Activated CD4-positive, alpha-beta memory T cell treated with anti-CD3 and anti-CD28 coated beads, Interleukin-2, amount 10 ng/mL, durations not matched to agents 7 days and 5 days (primary cell): ENCODE measurements around the gene BRMS1. TPM values are rescaled to one million over a fixed set of nuclear protein-coding genes. Genes with fewer than 3 reads are reported as not detected.

ENCODE experiments used
- CTCF ChIA-PET: fragments of 350-600 bp; sonication (Branson Sonifier 250); formaldehyde crosslinking; loops from one replicate; lab custom pipeline; 2021; ENCODE audit warnings: antibody characterized with exemption, inconsistent platforms; lab: Charles Lee
- POLR2A ChIA-PET: fragments of 350-600 bp; sonication (Branson Sonifier 250); formaldehyde crosslinking; loops from one replicate; lab custom pipeline; 2021; ENCODE audit warnings: antibody characterized with exemption; lab: Charles Lee
- DNase-seq: peaks from one replicate; pipeline ENCODE4 v3.0.0-alpha.2; 2020
- H3K27ac Mint-ChIP-seq: one replicate; pipeline ENCODE4 v1.8.0; 2021; ENCODE audit warnings: mild to moderate bottlenecking, mixed read lengths
- H3K27me3 Mint-ChIP-seq: one replicate; pipeline ENCODE4 v1.8.0; 2021; ENCODE audit warnings: mixed read lengths
- H3K36me3 Mint-ChIP-seq: one replicate; pipeline ENCODE4 v1.8.0; 2021; ENCODE audit warnings: low read depth, mixed read lengths
- H3K4me1 Mint-ChIP-seq: one replicate; pipeline ENCODE4 v1.8.0; 2021; ENCODE audit warnings: mixed read lengths
- H3K4me3 Mint-ChIP-seq: one replicate; pipeline ENCODE4 v1.8.0; 2021; ENCODE audit warnings: mild to moderate bottlenecking, mixed read lengths
- H3K9me3 Mint-ChIP-seq: one replicate; pipeline ENCODE4 v1.8.0; 2021; ENCODE audit warnings: mixed read lengths
- total RNA-seq, 2 experiments: library from RNA; stranded (reverse); gene quantifications; one replicate each; pipeline ENCODE4 v1.2.3, GENCODE V29; 2021

BRMS1 gene
- total RNA-seq, 2 experiments from 2014 or later, result 39.7 to 40.4 TPM

DNA sequence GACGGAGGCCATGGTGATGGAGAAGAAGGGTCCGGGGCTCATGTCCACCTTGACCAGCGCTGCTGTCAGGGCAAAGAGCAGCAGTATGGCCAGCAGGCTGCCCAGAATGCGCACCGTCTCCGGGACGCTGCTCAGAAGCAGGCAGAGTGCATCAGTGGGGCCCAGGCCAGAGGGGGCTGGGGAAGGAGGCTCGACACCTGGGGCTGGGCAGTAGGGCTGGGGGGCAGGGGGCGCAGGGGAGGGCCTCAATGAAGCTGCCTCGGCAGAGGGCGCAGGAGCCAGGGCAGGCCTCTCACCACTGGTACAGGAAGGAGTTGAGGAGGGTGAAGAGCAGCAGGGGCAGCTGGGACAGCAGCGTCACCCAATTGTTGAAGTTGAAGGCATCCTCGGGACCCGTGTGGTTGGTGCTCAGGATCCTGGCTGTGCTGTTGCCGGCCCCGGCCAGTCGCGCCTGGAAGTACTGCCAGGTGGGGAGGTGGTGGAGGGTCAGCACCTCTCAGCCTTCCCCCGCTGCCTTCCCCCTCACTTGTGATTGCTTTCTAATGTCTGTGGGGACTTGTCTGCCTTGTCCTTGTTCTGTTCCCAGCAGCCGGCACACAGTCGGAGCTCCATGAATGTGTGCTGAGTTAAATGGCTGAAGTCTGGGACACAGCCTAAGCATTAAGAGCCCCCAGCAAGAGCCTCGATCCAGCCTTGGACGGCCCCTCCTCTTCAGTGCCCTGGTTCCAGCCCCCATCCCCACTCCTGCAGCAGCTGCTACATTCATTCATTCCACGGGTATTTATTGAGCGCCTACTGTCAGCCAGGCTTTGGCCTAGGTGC is 24.4 kb upstream of the BRMS1 start:
- Mint-ChIP-seq H3K4me1 (peaks cover 19% of the 10 kb centered on the region), H3K4me3 (peak overlapping the region; percentile 21), H3K36me3 (no peaks in the 10 kb centered on the region), H3K27ac (no peak overlapping the region), H3K9me3 (no peaks in the 10 kb centered on the region), H3K27me3 (peaks cover 5% of the 10 kb centered on the region)
- no peak for DNase-seq
- ChIA-PET POLR2A (interaction anchor here (3.7 kb wide), 1 partner anchor 24 kb away, joined by 23 read pairs; the partner anchor contains the start of gene BRMS1), CTCF (interaction anchor here (1.0 to 1.9 kb wide), 2 partner anchors 17 to 57 kb away, joined by 3 to 13 read pairs; no protein-coding TSS in a partner anchor)

DNA sequence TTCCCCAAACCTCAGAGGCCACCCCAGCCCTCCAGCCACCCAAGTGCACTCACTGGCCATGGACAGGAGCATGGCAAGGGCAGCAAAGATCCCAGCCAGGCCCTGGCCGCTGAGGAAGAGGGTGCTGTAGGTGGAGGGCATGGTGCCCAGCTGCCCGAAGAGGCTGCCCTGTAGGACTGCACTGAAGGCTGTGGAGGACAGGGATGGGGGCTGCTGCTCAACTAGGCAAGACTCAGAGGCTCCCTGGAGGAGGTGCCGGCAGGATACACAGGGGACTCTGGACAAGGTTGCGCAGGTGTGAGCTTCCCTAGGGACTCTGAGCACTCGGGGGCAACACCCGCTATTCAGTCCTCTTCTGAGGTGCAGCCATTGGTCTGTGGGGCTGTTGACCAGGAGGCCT is 23.6 kb upstream of the BRMS1 start:
- Mint-ChIP-seq H3K9me3 (no peaks in the 10 kb centered on the region), H3K27me3 (peaks cover 3% of the 10 kb centered on the region), H3K27ac (no peak overlapping the region), H3K4me3 (no peak overlapping the region), H3K4me1 (peaks cover 19% of the 10 kb centered on the region), H3K36me3 (no peaks in the 10 kb centered on the region)
- CTCF ChIA-PET, result no interaction called here
- POLR2A ChIA-PET, result no interaction called here
- no peak for DNase-seq

DNA sequence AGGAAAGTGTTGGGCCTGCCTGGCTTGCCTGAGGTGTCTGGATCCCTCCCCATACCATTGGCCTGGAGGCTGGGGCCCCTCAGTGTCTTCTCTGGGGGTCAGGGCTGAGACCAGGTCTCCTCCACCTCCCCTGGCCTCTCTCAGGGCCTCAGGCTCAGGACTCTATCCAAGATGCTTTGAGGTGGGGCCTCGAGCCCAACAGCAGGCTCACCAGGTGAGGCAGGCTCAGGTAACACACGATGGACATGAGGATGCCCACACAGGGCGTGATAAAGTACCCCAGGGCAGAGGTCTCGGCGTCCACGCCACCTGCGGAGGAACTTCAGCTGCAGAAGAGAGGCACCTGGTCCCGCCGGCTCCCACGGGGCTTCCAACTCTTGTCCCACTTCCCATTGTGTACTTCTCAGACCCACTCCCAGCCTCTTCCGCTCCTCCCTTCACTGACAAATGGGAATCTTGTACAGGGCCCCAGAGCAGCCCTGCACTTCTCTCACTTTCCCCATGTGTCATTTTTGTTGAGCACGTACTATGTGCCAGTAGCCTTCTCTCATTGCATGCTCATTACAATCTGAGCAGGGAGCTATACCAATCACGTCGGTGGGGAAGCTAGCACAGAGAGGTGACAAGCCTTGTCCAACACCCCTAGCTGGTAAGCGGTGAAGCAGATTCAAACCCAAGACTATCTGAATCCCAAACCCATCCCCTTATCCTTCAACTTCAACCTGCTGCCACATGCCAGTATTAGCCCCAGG is 22.8 kb upstream of the BRMS1 start:
- H3K9me3 Mint-ChIP-seq, result no peaks in the 10 kb centered on the region
- no peaks in the 10 kb centered on the region for H3K27me3 Mint-ChIP-seq
- peaks cover 17% of the 10 kb centered on the region for H3K4me1 Mint-ChIP-seq
- CTCF ChIA-PET, result interaction anchor here (1.3 to 5.6 kb wide), 2 partner anchors 17 to 55 kb away, joined by 4 to 35 read pairs; no protein-coding TSS in a partner anchor
- no peak overlapping the region for H3K4me3 Mint-ChIP-seq
- DNase-seq, result no peak
- H3K36me3 Mint-ChIP-seq, result no peaks in the 10 kb centered on the region
- POLR2A ChIA-PET, result no interaction called here
- no peak overlapping the region for H3K27ac Mint-ChIP-seq

DNA sequence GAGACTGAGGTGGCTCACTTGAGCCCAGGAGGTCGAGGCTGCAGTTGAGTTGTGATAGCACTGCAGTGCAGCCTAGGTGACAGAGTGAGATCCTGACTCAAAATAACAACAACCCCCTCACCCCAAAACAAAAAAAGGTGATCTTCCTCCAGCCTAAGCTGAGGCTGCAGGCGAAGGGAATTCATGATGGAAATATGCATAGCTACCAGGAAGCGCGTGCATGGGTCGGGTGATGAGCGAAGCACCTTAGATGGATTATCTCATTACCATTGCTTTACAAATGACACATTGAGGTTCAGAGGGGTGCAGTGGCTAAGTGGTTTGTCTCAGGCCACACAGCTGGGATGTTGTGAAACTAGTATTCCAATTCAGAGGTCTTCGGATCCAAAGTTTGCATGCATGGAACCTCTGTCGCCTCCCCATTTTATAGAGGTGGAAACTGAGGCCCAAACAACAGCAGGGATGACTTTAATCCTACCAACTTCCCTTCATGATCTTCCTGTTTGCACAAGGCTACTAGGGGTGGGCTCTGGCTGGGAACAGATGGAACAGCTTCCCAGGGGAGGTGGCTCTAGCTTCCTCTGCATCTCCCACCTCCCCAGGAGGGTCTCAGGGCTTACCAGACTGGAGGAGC is 22.1 kb upstream of the BRMS1 start:
- ChIA-PET CTCF (interaction anchor here (1.3 to 5.6 kb wide), 2 partner anchors 18 to 54 kb away, joined by 4 to 35 read pairs; no protein-coding TSS in a partner anchor), POLR2A (no interaction called here)
- no peak overlapping the region for H3K4me3 Mint-ChIP-seq
- no peaks in the 10 kb centered on the region for H3K9me3 Mint-ChIP-seq
- H3K27ac Mint-ChIP-seq, result no peak overlapping the region
- no peaks in the 10 kb centered on the region for H3K36me3 Mint-ChIP-seq
- peaks cover 11% of the 10 kb centered on the region for H3K4me1 Mint-ChIP-seq
- H3K27me3 Mint-ChIP-seq, result no peaks in the 10 kb centered on the region
- no peak for DNase-seq

DNA sequence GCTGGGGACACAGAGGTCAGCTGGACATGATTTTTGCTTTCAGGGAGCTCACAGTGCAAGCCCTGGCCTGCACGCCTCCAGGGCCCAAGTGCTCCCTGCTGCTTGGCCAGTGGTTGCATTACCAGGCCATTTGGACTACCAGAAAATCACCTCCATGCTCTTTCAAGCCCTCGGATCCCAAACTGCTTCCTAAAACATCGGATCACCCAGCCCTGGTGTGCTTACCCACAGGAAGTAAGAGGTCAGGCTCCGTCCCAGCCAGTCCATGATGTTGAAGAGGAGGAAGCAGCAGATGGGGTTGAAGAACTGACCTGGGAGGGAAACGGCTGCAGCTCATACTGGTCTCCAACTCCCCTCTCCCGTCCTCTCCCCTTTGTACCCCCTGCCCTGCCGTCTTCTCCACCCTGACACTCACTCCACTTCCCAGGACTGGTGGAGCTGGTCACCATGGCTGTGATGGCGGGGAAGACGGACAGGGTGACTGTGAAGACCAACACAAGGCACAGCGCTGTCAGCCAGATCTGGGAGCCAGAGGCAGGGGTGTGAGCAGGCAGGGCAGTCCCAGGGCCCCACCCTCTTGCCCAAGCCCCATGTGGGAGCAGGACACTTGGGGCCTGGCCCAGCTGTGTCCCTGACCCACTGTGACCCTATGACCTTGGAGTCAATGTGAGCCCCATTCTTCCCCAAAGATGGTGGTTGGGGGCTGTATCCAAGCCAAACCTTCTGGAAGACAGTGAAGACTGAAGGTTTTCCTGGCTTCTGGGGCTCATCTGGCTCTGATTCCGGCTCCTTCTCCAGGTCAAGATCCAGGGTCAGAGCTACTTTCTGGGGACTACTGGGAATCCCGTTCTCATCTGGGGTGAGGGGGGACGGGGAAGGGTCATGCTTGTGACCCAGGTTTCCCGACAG is 21.1 kb upstream of the BRMS1 start:
- H3K4me1 Mint-ChIP-seq, result peaks cover 10% of the 10 kb centered on the region
- no peak overlapping the region for H3K27ac Mint-ChIP-seq
- H3K4me3 Mint-ChIP-seq, result no peak overlapping the region
- H3K27me3 Mint-ChIP-seq, result no peaks in the 10 kb centered on the region
- ChIA-PET CTCF (interaction anchor here (0.6 to 5.6 kb wide), 5 partner anchors 8 to 53 kb away, joined by 3 to 35 read pairs (median 4); partner anchors contain the start of gene B4GAT1), POLR2A (interaction anchor here (0.8 kb wide), 1 partner anchor 28 kb away, joined by 3 read pairs; no protein-coding TSS in a partner anchor)
- no peaks in the 10 kb centered on the region for H3K9me3 Mint-ChIP-seq
- DNase-seq, result no peak
- no peaks in the 10 kb centered on the region for H3K36me3 Mint-ChIP-seq

DNA sequence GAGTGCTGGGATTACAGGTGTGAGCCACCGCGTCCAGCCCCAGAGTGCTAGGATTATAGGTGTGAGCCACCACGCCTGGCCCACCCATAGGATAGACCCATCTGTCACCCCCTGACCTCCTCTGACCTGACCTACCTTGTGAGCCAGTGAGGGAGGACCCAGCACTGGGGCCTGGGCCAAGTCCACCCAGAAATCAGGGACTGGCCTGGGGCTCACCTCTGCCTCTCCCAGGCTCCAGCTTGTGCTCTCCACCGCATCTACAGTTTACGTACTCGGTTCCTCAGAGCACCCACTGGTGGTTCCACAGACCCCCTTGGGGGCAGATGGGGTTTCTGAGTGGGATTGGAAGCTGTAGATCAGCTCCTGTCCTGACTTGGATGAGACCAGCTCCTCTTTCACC is 20.3 kb upstream of the BRMS1 start:
- H3K4me3 Mint-ChIP-seq, result no peak overlapping the region
- H3K9me3 Mint-ChIP-seq, result no peaks in the 10 kb centered on the region
- ChIA-PET CTCF (interaction anchor here (0.6 to 5.6 kb wide), 4 partner anchors 9 to 24 kb away, joined by 3 to 35 read pairs (median 9); partner anchors contain the start of gene B4GAT1), POLR2A (interaction anchor here (0.8 kb wide), 1 partner anchor 27 kb away, joined by 3 read pairs; no protein-coding TSS in a partner anchor)
- H3K27me3 Mint-ChIP-seq, result no peaks in the 10 kb centered on the region
- no peak overlapping the region for H3K27ac Mint-ChIP-seq
- no peak for DNase-seq
- H3K36me3 Mint-ChIP-seq, result no peaks in the 10 kb centered on the region
- H3K4me1 Mint-ChIP-seq, result peaks cover 5% of the 10 kb centered on the region

DNA sequence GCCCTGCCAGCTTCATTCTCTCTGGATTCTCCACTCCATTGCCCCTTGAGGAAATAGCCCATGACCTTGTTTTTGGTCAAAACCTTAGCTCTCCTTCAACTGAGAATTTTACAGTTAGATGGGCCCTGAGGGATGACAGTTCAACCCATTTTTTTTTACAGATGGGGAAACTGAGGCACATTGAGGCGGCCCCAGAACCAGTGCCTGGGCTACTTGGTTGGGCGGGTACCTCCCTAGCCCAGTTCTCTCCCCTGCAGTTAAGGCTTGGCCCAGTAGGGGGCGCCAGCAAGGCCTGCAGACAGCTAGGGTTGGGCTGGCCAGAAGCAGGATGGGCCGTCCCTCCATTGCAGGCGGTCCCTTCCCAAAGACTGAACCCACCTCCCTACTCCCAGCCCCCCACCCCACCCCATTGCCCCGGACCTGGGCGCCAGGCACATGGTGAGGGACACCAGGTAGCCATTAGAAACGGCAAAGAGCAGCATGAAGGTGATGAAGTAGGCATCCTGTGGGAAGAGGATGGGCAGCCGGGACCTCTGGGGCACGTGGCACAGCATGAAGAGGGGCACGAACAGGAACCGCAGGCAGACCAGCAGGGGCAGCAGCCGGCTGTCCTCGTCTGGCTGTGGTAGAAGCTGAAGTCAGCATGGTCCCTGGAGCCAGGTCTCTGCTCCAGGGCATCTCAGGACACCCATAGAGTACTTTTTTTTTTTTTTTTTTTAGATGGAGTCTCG is 19.1 kb upstream of the BRMS1 start:
- H3K9me3 Mint-ChIP-seq, result no peaks in the 10 kb centered on the region
- H3K36me3 Mint-ChIP-seq, result no peaks in the 10 kb centered on the region
- peak; percentile 76 for DNase-seq
- H3K27me3 Mint-ChIP-seq, result no peaks in the 10 kb centered on the region
- H3K27ac Mint-ChIP-seq, result no peak overlapping the region
- ChIA-PET POLR2A (interaction anchor here (0.8 to 1.7 kb wide), 2 partner anchors 8 to 9 kb away, joined by 3 to 7 read pairs; partner anchors contain the start of gene SLC29A2), CTCF (interaction anchor here (0.7 to 5.6 kb wide), 9 partner anchors 9 to 711 kb away, joined by 3 to 35 read pairs (median 6); partner anchors contain the start of genes RIN1 and SLC29A2)
- H3K4me1 Mint-ChIP-seq, result no peaks in the 10 kb centered on the region
- no peak overlapping the region for H3K4me3 Mint-ChIP-seq

DNA sequence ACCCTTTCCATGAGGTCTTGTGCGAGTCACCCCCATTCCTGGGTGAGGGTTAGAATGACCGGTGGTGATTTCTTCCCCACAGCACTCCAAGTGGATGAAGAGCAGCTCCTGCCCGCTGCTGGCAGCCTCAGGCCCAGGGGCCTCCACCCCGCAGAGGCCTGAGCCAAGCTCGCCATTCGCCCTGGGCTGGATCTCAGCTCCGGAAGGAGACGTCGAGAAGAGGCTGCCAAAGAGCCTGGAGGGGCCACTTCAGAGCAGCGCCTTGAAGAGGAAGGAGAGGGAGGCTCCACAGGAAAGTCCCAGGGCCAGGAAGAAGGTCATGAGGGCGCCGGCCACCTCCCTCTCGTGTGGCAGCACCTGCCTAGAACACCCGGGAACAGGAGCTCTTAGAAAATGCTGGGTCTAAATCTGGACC is 18.3 kb upstream of the BRMS1 start:
- no peaks in the 10 kb centered on the region for H3K9me3 Mint-ChIP-seq
- no peaks in the 10 kb centered on the region for H3K27me3 Mint-ChIP-seq
- H3K4me1 Mint-ChIP-seq, result no peaks in the 10 kb centered on the region
- no peak overlapping the region for H3K4me3 Mint-ChIP-seq
- H3K36me3 Mint-ChIP-seq, result no peaks in the 10 kb centered on the region
- ChIA-PET POLR2A (interaction anchor here (1.0 to 1.7 kb wide), 2 partner anchors 8 to 9 kb away, joined by 3 to 7 read pairs; no protein-coding TSS in a partner anchor), CTCF (interaction anchor here (1.2 to 5.6 kb wide), 7 partner anchors 9 to 28 kb away, joined by 4 to 35 read pairs (median 7); partner anchors contain the start of genes RIN1 and SLC29A2)
- no peak overlapping the region for H3K27ac Mint-ChIP-seq
- DNase-seq, result no peak

DNA sequence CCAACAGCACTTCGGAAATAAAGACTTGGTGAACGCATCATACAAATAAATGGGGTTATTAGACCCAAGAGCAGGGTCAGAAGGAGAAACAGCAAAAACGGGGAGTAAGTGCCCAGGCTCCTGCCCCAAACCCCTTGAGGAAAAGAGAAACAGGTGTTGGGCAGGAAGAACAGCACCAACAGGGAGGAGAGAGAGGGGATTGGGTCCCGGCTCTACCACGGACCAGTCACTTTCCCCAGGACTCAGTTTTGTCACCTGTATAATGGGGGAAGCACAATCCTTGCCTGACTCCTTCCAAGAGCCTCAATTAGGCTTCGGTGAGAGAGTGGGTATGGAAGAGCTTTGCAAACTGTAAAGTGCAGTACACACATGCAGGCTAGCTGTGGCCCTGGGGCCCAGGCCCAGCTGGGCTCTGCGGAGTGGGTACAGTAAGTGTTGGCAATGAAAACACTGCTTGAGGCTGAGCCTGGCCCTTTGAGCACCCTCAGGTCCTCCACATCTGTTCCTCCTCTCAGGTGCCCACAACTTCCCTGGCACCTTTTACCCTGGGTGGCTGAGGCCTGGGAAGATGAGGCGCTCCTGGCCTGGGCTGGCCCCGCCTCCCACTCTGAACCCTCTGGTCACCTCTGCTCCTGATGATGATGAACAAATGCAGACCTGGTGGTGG is 17.7 kb upstream of the BRMS1 start:
- Mint-ChIP-seq H3K27me3 (no peaks in the 10 kb centered on the region), H3K27ac (no peak overlapping the region), H3K4me1 (no peaks in the 10 kb centered on the region), H3K9me3 (no peaks in the 10 kb centered on the region), H3K36me3 (no peaks in the 10 kb centered on the region), H3K4me3 (no peak overlapping the region)
- POLR2A ChIA-PET, result interaction anchor here (1.0 to 1.7 kb wide), 2 partner anchors 8 to 10 kb away, joined by 3 to 7 read pairs; no protein-coding TSS in a partner anchor
- CTCF ChIA-PET, result interaction anchor here (1.0 to 5.6 kb wide), 6 partner anchors 10 to 27 kb away, joined by 4 to 35 read pairs (median 6); partner anchors contain the start of gene RIN1
- DNase-seq, result no peak

DNA sequence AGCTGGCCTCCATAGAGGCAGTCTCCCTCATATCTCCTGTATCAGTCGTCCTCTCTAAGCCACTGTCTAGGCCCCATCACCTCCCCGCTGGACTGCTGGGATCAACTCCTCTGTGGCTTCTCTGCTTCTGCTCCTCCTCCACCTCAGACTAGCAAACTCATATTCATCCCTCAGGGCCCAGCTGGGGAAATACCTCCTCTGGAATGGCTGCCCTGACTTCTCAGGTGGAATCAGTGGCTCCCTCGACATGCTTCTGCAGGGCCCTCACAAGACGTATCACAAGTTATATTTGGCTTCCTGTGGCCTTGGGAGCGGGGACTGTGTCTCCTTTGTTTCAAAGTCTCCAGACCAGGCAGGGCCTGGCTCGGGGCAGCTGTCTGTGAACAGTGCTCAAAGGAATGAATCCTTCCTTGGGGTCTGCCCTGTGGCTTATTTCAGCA is 16.6 kb upstream of the BRMS1 start:
- no peaks in the 10 kb centered on the region for H3K36me3 Mint-ChIP-seq
- ChIA-PET POLR2A (interaction anchor here (0.5 to 0.6 kb wide), 2 partner anchors 13 to 35 kb away, joined by 3 read pairs; no protein-coding TSS in a partner anchor), CTCF (interaction anchor here (1.0 to 2.1 kb wide), 3 partner anchors 11 to 28 kb away, joined by 3 to 7 read pairs (median 4); no protein-coding TSS in a partner anchor)
- no peak overlapping the region for H3K4me3 Mint-ChIP-seq
- DNase-seq, result no peak
- no peaks in the 10 kb centered on the region for H3K9me3 Mint-ChIP-seq
- H3K27ac Mint-ChIP-seq, result no peak overlapping the region
- no peaks in the 10 kb centered on the region for H3K27me3 Mint-ChIP-seq
- H3K4me1 Mint-ChIP-seq, result no peaks in the 10 kb centered on the region
